C4-2B (cell line): Measurements from ENCODE around the gene AP5M1.

Experiments used
- H3K27ac ChIP-seq: fragments of 450-650 bp; 2 replicates; pipeline ENCODE4 v1.5.1; 2017
- TF ChIP-seq, protein P1 (sequence below): fragments of 450-650 bp; conservative IDR thresholded peaks from 2 replicates; pipeline ENCODE4 v1.5.1; 2017; ENCODE audit warnings: mild to moderate bottlenecking

The AP5M1 gene

DNA sequence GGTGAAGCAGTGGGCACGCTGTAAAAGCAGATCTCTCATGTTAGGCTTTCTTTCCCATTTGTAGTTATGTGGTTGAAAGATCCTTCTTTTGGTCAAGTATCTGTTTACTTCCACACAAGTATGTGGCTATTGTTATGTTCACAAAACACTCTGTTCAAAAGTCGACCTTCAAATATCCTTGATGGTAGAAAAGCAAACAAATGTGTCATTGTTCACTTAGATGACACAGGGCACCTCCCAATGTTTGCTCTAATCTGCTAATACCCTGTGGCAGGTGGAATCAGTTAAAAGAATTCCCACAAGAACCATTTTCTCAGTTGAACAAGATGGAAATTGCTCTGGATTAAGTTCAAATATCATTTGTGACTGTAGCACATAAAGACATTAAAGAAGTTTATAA is 78.0 kb downstream of the AP5M1 start:
- TF ChIP-seq, protein P1, sequence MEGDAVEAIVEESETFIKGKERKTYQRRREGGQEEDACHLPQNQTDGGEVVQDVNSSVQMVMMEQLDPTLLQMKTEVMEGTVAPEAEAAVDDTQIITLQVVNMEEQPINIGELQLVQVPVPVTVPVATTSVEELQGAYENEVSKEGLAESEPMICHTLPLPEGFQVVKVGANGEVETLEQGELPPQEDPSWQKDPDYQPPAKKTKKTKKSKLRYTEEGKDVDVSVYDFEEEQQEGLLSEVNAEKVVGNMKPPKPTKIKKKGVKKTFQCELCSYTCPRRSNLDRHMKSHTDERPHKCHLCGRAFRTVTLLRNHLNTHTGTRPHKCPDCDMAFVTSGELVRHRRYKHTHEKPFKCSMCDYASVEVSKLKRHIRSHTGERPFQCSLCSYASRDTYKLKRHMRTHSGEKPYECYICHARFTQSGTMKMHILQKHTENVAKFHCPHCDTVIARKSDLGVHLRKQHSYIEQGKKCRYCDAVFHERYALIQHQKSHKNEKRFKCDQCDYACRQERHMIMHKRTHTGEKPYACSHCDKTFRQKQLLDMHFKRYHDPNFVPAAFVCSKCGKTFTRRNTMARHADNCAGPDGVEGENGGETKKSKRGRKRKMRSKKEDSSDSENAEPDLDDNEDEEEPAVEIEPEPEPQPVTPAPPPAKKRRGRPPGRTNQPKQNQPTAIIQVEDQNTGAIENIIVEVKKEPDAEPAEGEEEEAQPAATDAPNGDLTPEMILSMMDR, result no peak

More for the DNA sequence above, 78.0 kb downstream of the AP5M1 start:
- no peak overlapping the region for H3K27ac ChIP-seq
